Stimulated activated naive B cell treated with anti-CD40 and anti-IgM and Interleukin-4, amounts not matched to agents 10 μg/mL and 1 μg/mL and 100 μg/mL, for 72 hours (primary cell): Measurements from ENCODE around the gene TAF4B.
"Not testable (repeated sequence)": the region's sequence is repeated elsewhere in the genome, so short reads cannot be mapped to it uniquely, and the experiment has no call there.

Experiments used
- ATAC-seq, 2 donors: fragments of 150-1000 bp; cut with Tn5 transposase; replicated peaks; 2 replicates each; pipeline ENCODE4 v1.10.0; 2021; ENCODE audit warnings: moderate library complexity in 1 of 2
- DNase-seq: peaks from one replicate; pipeline ENCODE4 v3.0.0; 2021
- H3K27ac Mint-ChIP-seq: one replicate; pipeline ENCODE4 v1.8.0; 2022; ENCODE audit warnings: mild to moderate bottlenecking, mixed read lengths
- H3K27me3 Mint-ChIP-seq, 2 donors: one replicate each; pipeline ENCODE4 v1.8.0; 2022; ENCODE audit warnings: mixed read lengths in 2 of 2
- H3K36me3 Mint-ChIP-seq, 2 donors: one replicate each; pipeline ENCODE4 v1.8.0; 2022; ENCODE audit warnings: mixed read lengths in 2 of 2, mild to moderate bottlenecking in 1 of 2
- H3K4me1 Mint-ChIP-seq, 2 donors: one replicate each; pipeline ENCODE4 v1.8.0; 2022; ENCODE audit warnings: mixed read lengths in 2 of 2, mild to moderate bottlenecking in 1 of 2
- H3K4me3 Mint-ChIP-seq, 2 donors: one replicate each; pipeline ENCODE4 v1.8.0; 2022; ENCODE audit warnings: mild to moderate bottlenecking in 2 of 2, mixed read lengths in 2 of 2, moderate library complexity in 1 of 2
- H3K9me3 Mint-ChIP-seq, 2 donors: one replicate each; pipeline ENCODE4 v1.8.0; 2022; ENCODE audit warnings: mixed read lengths in 2 of 2, mild to moderate bottlenecking in 1 of 2

Gene TAF4B

DNA sequence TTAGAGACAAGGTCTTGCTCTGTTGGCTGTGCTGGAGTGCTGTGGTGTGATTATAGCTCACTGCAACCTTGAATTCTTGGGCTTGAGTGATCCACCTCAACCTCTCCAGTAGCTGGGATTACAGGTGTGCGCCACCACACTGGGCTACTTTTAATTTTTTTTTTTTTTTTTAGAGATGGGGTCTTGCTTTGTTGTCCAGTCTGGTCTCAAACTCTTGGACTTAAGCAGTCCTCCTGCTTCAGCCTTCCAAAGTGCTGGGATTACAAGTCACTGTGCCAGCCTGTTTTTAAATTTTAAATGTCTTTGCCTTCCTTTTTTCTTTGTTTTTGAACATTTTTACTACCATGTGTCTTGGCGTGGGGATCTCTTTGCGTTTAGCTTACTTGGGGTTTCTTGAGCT lies 32.5 kb downstream of the TAF4B start:
- DNase-seq = no peak
- Mint-ChIP-seq H3K4me1 (peaks cover 20 to 45% of the 10 kb centered on the region in 2 donors), H3K27ac (peak overlapping the region; percentile 47), H3K27me3 (no peaks in the 10 kb centered on the region), H3K36me3 (peaks cover 13 to 14% of the 10 kb centered on the region in 2 donors), H3K4me3 (no peak overlapping the region), H3K9me3 (peaks cover 4 to 8% of the 10 kb centered on the region in 2 donors)
- ATAC-seq = no peak

DNA sequence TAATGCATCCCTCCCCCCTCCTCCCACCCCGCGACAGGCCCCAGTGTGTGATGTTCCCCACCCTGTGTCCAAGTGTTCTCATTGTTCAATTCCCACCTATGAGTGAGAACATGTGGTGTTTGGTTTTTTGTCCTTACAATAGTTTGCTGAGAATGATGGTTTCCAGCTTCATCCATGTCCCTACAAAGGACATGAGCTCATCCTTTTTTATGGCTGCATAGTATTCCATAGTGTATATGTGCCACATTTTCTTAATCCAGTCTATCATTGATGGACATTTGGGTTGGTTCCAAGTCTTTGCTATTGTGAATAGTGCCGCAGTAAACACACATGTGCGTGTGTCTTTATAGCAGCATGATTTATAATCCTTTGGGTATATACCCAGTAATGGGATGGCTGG lies 33.2 kb downstream of the TAF4B start:
- Mint-ChIP-seq H3K4me1 (peaks cover 20 to 47% of the 10 kb centered on the region in 2 donors), H3K36me3 (peaks cover 13 to 14% of the 10 kb centered on the region in 2 donors)
- H3K27ac Mint-ChIP-seq, DNase-seq, H3K9me3 Mint-ChIP-seq, H3K4me3 Mint-ChIP-seq, ATAC-seq, H3K27me3 Mint-ChIP-seq: not testable (repeated sequence)

DNA sequence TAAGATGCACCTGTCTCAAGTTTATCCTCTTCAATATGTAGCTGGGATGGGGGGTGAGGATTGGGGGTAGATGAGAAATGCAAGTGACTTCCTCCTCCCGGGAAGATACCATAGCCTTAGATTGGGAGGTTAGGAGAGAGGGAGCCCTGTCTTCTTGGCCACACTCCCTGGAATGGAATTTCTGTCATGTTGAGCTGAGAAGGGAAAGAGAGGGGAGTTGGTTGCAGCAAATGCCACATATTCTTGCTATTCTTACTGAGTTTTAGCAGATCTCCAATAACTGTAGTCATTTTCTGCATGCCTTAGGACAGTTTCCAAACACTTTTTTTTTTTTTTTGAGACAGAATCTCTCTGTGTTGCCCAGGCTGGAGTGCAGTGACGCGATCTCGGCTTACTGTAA lies 35.9 kb downstream of the TAF4B start:
- H3K27ac Mint-ChIP-seq = no peak overlapping the region
- ATAC-seq (no peak), DNase-seq (no peak)
- peaks cover 16 to 17% of the 10 kb centered on the region in 2 donors for H3K36me3 Mint-ChIP-seq
- peaks cover 4 to 23% of the 10 kb centered on the region in 2 donors for H3K4me1 Mint-ChIP-seq
- H3K9me3 Mint-ChIP-seq = peaks cover 4 to 8% of the 10 kb centered on the region in 2 donors
- no peaks in the 10 kb centered on the region for H3K27me3 Mint-ChIP-seq
- H3K4me3 Mint-ChIP-seq = no peak overlapping the region

DNA sequence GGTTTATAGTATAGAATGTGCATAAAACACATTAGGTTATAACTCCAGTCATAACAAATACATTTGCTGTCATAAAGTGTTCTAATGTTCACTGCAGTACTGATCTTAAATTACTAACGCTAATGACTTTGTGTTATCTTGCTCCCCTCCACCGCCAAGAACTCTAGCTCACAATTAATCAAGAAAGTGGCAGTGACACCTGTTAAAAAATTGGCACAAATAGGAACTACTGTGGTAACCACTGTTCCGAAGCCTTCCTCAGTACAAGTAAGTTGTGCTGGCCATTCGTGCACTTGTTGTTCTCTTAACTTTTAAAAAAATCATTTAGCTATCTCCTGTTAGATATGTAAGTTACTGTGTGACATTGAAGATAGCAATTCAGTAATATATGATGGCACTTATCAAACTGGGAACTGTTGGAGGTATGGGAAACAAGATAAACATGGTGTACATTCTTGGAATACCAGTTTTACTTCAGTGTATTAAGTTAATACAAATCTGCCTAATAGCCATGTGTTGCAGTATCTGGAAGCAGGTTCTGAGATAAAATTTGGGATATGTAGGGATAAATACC lies 41.2 kb downstream of the TAF4B start:
- Mint-ChIP-seq H3K4me3 (no peak overlapping the region), H3K4me1 (peaks cover 2 to 6% of the 10 kb centered on the region in 2 donors), H3K36me3 (peaks cover 17 to 27% of the 10 kb centered on the region in 2 donors), H3K9me3 (no peaks in the 10 kb centered on the region), H3K27ac (no peak overlapping the region), H3K27me3 (no peaks in the 10 kb centered on the region)
- ATAC-seq = no peak
- no peak for DNase-seq

DNA sequence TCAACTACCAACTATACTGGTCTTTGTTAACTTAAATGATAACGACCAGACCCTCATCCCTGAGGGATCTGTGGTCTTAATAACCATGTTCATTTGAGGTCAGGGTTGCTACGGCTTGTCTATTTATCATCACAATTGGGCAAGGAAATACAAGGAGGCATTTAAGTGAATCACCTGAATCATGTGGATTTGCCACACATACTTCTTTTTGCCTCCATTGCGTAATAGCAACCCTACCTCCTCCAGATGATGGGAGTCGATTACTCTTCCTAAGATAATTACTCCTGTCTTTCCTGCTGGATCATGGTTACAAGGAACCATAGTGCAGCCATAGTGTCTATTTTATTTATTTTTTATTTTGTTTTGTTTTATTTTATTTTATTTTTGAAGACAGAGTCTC lies 42.2 kb downstream of the TAF4B start:
- no peak overlapping the region for H3K27ac Mint-ChIP-seq
- no peaks in the 10 kb centered on the region for H3K27me3 Mint-ChIP-seq
- peaks cover 2 to 4% of the 10 kb centered on the region in 2 donors for H3K4me1 Mint-ChIP-seq
- DNase-seq (no peak), ATAC-seq (no peak)
- H3K36me3 Mint-ChIP-seq = peaks cover 17 to 28% of the 10 kb centered on the region in 2 donors
- no peaks in the 10 kb centered on the region for H3K9me3 Mint-ChIP-seq
- H3K4me3 Mint-ChIP-seq = no peak overlapping the region

DNA sequence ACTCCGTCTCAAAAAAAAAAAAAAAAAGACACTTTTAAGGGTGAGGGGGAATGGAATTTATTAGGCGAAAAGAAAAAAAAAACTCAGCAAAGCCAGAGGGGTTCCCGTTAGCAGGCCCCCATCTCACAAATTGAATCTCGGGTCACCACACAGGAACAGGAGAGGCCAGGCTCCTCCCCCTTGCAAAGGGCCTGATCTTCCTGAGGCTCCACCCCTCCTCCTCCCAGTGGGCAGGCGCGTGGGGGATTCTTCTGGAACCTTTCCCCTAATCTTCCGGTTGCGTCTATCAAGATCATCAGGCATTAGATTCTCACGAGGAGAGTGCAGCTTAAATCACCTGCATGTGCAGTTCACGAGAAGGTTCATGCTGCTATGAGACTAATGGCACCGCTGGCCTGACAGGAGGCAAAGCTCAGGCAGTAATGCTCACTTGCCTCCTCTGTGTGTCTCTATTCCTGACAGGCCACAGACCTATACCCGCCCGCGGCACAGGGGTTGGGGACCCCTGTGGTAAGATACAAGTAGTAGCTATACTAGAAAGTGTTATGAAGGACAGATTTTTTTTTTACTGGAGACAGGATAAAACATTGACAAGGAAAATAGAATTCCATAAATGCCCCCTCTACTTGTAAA lies 45.8 kb downstream of the TAF4B start:
- H3K27me3 Mint-ChIP-seq = no peaks in the 10 kb centered on the region
- H3K4me1 Mint-ChIP-seq = peaks cover 0 to 2% of the 10 kb centered on the region in 2 donors
- peaks cover 15 to 29% of the 10 kb centered on the region in 2 donors for H3K36me3 Mint-ChIP-seq
- ATAC-seq = no peak
- H3K4me3 Mint-ChIP-seq = no peak overlapping the region
- H3K27ac Mint-ChIP-seq = no peak overlapping the region
- no peak for DNase-seq
- no peaks in the 10 kb centered on the region for H3K9me3 Mint-ChIP-seq

DNA sequence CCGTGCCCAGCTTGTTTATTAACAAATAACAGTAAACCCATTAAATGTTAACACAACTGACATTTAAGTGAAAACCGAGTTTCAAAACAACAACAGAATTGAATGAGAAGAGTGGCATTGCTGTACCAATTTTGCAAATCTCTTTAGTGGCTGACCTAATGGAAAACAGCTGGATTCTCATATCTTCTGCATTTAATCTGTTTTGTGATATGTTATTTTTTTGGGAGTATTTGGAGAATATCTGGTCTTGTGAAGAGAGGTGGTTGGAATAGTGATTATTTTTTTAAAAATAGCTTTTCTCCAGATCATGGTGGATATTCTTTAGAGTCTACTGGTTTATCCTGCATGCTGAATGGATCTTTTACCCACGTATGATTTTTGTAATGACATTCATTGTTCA lies 51.1 kb downstream of the TAF4B start:
- peaks cover 26 to 42% of the 10 kb centered on the region in 2 donors for H3K36me3 Mint-ChIP-seq
- no peaks in the 10 kb centered on the region for H3K27me3 Mint-ChIP-seq
- ATAC-seq (no peak), DNase-seq (no peak)
- peaks cover 0 to 2% of the 10 kb centered on the region in 2 donors for H3K9me3 Mint-ChIP-seq
- H3K4me1 Mint-ChIP-seq = peaks cover 0 to 2% of the 10 kb centered on the region in 2 donors
- H3K27ac Mint-ChIP-seq = no peak overlapping the region
- no peak overlapping the region for H3K4me3 Mint-ChIP-seq

DNA sequence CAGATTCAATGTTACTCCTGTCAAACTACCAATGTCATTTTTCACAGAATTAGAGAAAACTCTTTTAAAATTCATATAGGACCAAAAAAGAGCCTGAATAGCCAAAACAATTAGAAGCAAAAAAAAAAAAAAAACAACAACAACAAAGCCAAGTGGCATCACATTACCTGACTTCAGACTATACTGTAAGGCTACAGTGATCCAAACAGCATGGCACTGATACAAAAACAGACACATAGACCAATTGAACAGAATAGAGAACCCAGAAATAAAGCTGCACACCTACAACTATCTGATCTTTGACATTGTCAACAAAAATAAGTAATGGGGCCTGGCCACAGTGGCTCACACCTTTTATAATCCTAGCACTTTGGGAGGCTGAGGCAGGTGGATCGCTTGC lies 53.2 kb downstream of the TAF4B start:
- Mint-ChIP-seq H3K4me3 (no peak overlapping the region), H3K27ac (no peak overlapping the region), H3K9me3 (peaks cover 0 to 2% of the 10 kb centered on the region in 2 donors), H3K27me3 (no peaks in the 10 kb centered on the region), H3K36me3 (peaks cover 40 to 61% of the 10 kb centered on the region in 2 donors), H3K4me1 (no peaks in the 10 kb centered on the region)
- no peak for DNase-seq
- ATAC-seq = no peak

DNA sequence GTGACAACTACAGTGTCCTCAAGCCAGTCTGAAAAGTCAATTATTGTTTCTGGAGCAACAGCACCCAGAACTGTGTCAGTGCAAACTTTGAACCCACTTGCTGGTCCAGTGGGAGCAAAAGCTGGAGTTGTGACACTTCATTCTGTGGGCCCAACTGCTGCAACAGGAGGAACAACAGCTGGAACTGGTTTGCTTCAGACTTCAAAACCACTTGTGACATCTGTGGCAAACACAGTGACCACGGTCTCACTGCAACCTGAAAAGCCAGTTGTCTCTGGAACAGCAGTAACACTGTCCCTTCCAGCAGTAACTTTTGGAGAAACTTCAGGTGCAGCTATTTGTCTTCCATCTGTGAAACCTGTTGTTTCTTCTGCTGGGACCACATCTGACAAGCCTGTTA lies 59.8 kb downstream of the TAF4B start:
- Mint-ChIP-seq H3K36me3 (peaks cover 26 to 51% of the 10 kb centered on the region in 2 donors), H3K27me3 (no peaks in the 10 kb centered on the region), H3K9me3 (no peaks in the 10 kb centered on the region), H3K4me3 (no peak overlapping the region), H3K4me1 (no peaks in the 10 kb centered on the region), H3K27ac (no peak overlapping the region)
- ATAC-seq (no peak), DNase-seq (no peak)

DNA sequence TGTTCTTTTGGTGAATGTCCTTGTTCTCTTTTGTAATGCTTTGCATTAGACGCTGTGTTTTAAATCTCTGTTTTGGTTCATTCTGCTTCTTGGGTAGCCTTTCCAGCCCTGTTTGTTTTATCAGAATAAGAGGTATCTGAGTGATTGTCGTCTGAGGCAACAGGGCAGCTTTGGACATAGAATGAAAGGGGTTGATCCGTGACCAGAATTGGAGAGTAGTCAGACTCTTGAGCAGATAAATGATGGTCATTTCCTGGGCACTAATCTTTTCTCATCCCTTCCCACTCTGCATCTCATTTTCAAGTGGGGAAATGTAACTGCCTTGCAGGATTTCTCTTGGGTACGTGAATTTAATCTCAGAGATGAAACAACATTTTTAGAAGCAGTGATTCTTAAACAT lies 61.4 kb downstream of the TAF4B start:
- no peaks in the 10 kb centered on the region for H3K4me1 Mint-ChIP-seq
- H3K9me3 Mint-ChIP-seq = no peaks in the 10 kb centered on the region
- ATAC-seq (no peak), DNase-seq (no peak)
- H3K36me3 Mint-ChIP-seq = peaks cover 25 to 44% of the 10 kb centered on the region in 2 donors
- H3K27me3 Mint-ChIP-seq = no peaks in the 10 kb centered on the region
- H3K4me3 Mint-ChIP-seq = no peak overlapping the region
- H3K27ac Mint-ChIP-seq = no peak overlapping the region

DNA sequence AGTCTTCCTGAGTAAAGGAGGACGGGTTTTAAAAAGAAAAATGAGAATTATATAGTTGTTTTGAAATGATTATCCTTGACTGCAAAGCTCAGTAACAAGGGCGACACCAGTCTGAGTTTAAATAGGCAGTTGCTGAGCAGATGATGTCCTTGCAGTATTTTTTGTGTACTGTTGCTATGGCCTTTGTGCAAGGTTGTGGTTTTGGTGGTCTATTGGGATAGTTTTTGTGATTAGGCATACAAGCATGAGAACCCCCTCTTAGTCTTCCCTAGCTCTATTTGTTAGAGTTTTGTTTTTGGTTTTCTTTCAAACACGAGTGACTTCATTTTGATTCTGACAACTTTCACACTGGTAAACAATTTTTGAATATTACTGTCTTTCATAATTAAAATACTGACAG lies 64.1 kb downstream of the TAF4B start:
- DNase-seq (no peak), ATAC-seq (no peak)
- no peaks in the 10 kb centered on the region for H3K4me1 Mint-ChIP-seq
- no peak overlapping the region for H3K4me3 Mint-ChIP-seq
- H3K9me3 Mint-ChIP-seq = no peaks in the 10 kb centered on the region
- H3K27me3 Mint-ChIP-seq = no peaks in the 10 kb centered on the region
- H3K27ac Mint-ChIP-seq = no peak overlapping the region
- peaks cover 16 to 30% of the 10 kb centered on the region in 2 donors for H3K36me3 Mint-ChIP-seq

DNA sequence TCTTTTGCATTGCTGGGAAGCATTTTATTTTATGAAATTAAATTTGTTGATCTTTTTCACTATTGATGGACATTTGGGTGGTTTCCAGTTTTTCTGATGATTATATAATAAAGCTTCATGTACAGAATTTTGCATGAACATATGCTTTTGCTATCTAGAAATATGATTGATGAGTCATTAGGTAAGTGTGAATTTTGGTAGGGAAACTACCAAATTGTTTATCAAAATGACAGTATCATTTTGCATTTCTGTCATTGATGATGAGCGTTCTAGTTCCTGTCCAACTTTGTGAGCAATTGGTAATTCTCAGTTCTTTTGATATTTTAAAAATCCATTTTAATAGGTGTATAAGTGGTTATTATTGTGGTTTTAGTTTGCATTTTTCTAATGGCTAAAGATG lies 67.7 kb downstream of the TAF4B start:
- Mint-ChIP-seq H3K36me3 (peaks cover 19 to 39% of the 10 kb centered on the region in 2 donors), H3K4me3 (no peak overlapping the region), H3K4me1 (no peaks in the 10 kb centered on the region), H3K27ac (no peak overlapping the region), H3K9me3 (no peaks in the 10 kb centered on the region), H3K27me3 (no peaks in the 10 kb centered on the region)
- DNase-seq (no peak), ATAC-seq (no peak)

DNA sequence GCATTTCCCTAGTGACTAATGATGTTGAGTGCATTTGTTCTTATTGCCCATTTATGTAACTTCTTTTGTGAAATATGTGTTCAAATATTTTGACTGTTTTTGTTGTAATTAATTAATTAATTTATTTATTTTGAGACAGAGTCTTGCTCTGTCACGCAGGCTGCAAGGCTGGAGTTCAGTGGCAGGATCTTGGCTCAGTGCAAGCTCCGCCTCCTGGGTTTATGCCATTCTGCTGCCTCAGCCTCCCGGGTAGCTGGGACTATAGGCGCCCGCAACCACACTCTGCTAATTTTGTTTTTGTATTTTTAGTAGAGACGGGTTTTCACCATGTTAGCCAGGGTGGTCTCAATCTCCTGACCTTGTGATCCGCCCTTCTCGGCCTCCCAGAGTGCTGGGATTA lies 71.9 kb downstream of the TAF4B start:
- Mint-ChIP-seq H3K4me1 (no peaks in the 10 kb centered on the region), H3K27me3 (no peaks in the 10 kb centered on the region), H3K27ac (no peak overlapping the region), H3K36me3 (peaks cover 22 to 46% of the 10 kb centered on the region in 2 donors), H3K9me3 (no peaks in the 10 kb centered on the region), H3K4me3 (no peak overlapping the region)
- DNase-seq = no peak
- ATAC-seq = no peak

DNA sequence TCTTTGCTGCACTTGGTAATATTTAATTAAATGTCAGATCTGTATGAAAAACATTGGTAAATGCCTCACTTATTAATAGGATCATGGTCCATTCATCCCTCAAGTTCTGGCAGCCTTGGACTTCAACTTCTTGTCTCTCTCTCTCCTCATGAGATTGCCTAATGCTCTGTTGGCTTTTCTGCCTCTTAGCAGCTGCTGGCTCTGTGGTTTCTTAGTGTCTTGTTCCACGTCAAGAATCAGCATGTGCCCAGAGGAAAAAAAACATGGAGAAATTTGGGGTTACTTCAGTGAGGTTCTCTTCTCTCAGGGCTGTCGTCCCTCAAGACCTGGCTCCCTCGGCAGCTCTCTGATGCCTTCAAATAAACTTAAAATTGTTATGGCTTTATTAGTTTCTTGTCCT lies 75.4 kb downstream of the TAF4B start:
- ATAC-seq (no peak), DNase-seq (no peak)
- no peaks in the 10 kb centered on the region for H3K4me1 Mint-ChIP-seq
- peaks cover 0 to 2% of the 10 kb centered on the region in 2 donors for H3K9me3 Mint-ChIP-seq
- H3K27me3 Mint-ChIP-seq = no peaks in the 10 kb centered on the region
- no peak overlapping the region for H3K4me3 Mint-ChIP-seq
- H3K27ac Mint-ChIP-seq = no peak overlapping the region
- peaks cover 13 to 32% of the 10 kb centered on the region in 2 donors for H3K36me3 Mint-ChIP-seq

DNA sequence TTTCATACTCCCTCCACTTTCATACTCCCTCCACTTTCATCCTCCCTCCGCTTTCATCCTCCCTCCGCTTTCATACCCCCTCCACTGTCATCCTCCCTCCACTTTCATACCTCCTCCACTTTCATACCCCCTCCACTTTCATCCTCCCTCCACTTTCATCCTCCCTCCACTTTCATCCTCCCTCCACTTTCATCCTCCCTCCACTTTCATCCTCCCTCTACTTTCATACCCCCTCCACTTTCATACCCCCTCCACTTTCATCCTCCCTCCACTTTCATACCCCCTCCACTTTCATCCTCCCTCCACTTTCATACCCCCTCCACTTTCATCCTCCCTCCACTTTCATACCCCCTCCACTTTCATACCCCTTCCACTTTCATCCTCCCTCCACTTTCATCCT lies 77.0 kb downstream of the TAF4B start:
- H3K4me1 Mint-ChIP-seq, H3K4me3 Mint-ChIP-seq, H3K27ac Mint-ChIP-seq, H3K27me3 Mint-ChIP-seq, DNase-seq, H3K9me3 Mint-ChIP-seq, ATAC-seq: not testable (repeated sequence)
- peaks cover 12 to 25% of the 10 kb centered on the region in 2 donors for H3K36me3 Mint-ChIP-seq
